ENCODE data around the gene CTNNA1.

CTNNA1 gene

GRCh38 chr5:138850865-138851435 is 97.7 kb downstream of the CTNNA1 start:
- DNase-seq (ENCODE audit: low read depth) = no peak

GRCh38 chr5:138853132-138853531 is 99.9 kb downstream of the CTNNA1 start:
- no peak for DNase-seq (ENCODE audit: low read depth)

DNA sequence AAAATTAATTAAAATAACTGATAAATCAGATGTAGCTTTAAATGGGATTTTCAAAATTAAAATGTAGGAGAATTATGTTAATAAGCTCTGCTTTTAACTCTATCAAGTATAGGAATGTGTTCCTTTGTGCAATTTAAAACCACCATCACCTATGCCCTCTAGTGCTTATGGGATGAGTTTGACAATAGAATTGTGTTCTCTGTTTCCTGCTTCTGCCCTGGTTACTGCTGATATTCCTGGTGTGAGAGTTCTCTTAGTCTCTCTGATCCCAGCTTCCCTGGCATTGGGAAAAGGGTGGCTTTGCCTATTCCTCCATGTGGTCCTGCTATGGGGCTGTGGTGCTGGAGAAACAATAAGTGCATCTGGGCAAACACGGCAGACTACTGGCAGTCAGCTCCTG is 113.8 kb downstream of the CTNNA1 start:
- DNase-seq (ENCODE audit: low read depth) = no peak

DNA sequence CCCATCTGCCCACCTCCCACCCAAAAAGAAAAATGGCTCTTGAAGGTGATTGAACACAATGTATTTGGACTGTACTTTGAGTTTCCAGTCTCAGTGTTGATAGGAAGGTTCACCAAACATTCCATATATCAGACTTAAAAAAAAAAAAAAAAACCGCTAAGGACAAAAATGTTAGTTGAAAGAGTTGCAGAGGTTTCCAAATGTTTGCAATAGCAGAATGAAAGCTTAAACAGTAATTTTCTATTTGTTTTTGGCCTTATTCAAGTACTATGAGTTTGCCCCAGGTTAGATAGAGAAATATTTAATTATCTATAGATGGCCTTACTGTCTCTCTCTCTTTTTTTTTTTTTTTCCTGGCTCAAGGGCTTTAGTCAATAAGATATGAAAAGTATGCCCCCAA is 115.8 kb downstream of the CTNNA1 start:
- DNase-seq (ENCODE audit: low read depth) = no peak

DNA sequence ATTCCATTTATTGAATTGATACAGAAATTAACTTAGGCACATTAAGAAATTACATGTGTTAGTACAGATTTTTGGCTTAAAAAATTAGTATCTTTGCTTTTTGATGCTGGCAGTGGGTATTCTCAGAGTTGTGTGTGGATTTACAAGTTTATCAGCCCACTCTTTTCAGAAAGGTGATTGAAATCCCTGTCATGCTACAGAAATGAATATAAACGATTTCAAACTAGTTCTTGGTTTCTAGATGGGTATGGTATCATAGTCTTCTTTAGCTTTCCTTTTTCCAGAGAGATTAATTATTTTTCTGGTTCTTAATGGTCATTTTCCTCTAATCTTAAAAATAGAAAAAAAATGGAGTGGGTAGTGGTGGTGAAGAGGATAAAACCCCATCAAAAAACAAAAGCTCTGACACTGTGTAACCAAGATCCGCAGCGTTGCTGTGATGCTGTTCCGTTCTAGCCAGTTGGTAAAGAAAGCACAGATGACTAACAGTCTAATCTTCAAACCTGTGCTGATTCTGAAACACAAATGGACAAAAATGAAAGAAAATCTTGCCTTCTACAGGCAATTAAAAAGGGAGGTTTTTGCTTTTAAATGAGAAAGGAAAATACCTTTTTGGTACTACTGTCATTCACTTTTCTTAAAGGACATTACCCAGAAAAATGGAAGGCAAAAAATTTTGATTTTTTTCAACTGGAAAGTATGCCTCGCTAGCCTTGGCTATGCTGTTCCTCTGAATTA is 116.7 kb downstream of the CTNNA1 start:
- DNase-seq (ENCODE audit: low read depth) = no peak

DNA sequence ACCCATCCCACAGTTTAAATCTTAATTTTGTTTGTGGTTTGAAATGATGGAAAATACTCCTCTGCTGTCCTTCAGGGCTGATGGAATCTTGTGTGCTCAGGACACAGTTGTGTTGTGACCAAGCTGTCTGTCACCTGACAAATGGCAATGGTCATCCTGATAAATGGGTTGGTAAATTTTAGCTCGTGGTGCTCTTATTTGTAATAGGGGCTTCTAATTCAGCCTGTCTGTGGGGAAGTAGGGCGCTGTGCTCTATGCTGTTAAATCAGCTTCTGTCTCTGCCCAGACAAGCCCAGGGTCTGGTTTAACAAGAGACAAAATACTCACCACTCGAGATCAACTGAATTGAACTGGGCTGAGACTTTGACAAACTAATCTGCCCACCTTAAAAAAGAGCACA is 117.4 kb downstream of the CTNNA1 start:
- no peak for DNase-seq (ENCODE audit: low read depth)

GRCh38 chr5:138872841-138873465 is 119.7 kb downstream of the CTNNA1 start:
- DNase-seq (ENCODE audit: low read depth) = no peak

DNA sequence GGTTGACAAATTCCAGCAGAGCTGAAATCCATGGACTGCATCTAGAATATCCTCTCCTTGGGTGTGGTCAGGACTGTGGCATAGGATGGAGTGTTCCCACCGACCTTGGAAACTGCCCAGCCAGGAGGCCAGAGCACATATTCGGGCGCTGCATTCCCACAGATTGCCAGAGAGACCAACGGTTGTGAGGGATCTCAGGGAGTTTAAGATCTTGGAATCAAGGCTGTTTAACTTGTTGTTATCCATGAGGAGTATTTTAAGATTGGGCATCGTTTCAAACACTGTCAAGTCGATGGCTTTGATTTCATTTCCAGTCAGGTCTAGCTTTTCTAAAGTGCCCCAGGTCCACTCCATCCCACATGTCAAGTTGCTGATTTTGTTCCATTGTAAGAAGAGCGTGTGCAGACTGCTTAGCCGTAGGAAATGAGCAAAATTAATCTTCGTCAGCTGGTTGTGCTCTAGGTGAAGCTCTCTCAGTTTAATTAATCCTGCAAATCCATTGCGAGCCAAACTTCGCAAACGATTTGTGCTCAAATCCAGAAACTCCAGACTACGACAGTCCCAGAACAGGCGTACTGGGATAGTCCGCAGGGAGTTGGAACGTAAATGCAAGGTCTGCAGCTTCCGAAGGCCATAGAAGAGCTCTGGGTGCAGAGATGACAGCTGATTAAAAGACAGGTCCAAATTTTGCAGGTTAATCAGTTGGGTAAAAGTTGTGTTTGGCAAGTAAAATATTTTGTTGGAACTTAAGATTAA is 120.4 kb downstream of the CTNNA1 start:
- no peak for DNase-seq (ENCODE audit: low read depth)

- no peak for DNase-seq (ENCODE audit: low read depth)
Observed at GRCh38 chr5:138874241-138874640, 121.0 kb downstream of the CTNNA1 start.

- no peak for DNase-seq (ENCODE audit: low read depth)
Observed at GRCh38 chr5:138874771-138875551, 121.7 kb downstream of the CTNNA1 start, which contains the start of gene LRRTM2. LRRTM2 (minus strand) TSS chr5:138875335; CDS start chr5:138874911, 424 bp downstream.

GRCh38 chr5:138875552-138875875 is 122.3 kb downstream of the CTNNA1 start:
- no peak for DNase-seq (ENCODE audit: low read depth)

DNA sequence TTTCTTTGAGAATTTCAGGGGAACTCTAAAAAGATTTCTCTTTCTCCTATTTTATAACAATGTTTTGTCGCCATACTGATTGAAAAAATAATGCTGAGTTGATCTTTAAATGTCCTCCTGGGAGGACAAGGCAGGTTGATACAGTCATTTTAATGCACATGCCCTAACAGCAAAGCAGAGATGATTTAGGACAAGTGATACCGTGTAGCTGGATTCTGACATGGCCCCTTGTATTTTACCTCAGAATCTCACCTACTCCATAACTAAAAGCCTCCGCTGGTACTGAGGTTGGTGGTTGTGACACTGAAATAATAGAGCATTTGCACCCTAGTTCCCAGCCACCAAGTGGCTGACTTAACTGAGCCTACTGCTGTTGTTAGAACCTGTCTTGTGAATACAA is 122.7 kb downstream of the CTNNA1 start:
- DNase-seq (ENCODE audit: low read depth) = no peak

GRCh38 chr5:138876811-138877210 is 123.6 kb downstream of the CTNNA1 start:
- DNase-seq (ENCODE audit: low read depth) = no peak

DNA sequence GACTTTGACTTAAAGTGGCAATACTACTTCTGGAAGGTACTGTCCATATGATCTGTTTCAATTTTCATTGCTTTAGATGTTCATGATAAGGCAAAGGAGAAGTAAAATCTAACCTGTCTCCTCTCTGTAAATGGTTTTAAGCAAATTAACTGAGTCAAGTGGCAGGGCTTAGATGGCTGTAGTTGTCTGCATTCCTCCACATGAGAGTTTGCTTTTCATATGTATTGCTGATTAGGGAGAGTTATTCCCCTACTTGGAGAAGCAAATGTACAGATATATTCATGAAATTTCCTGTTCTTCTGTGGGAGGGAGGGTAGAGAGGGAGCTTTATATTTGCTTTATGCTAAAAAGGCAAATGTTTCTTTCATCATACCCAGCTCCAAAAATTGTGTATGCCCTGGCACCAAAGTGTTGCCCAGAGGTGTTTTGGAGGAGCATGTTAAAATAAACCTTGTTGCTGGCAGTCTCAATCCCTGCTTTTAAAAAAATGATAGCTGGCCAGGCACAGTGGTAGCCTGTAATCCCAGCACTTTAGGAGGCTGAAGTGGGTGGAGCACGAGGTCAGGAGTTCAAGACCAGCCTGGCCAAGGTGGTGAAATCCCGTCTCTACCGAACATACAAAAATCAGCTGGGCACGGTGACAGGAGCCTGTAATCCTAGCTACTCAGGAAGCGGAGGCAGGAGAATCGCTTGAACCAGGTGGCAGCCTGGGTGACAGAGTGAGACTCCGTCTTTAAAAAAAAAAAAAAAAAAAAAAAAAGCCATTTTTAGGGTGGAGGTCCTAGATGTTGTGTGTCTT is 125.4 kb downstream of the CTNNA1 start:
- no peak for DNase-seq (ENCODE audit: low read depth)

- no peak for DNase-seq (ENCODE audit: low read depth)
Observed at GRCh38 chr5:138883211-138883610, 130.0 kb downstream of the CTNNA1 start.

DNA sequence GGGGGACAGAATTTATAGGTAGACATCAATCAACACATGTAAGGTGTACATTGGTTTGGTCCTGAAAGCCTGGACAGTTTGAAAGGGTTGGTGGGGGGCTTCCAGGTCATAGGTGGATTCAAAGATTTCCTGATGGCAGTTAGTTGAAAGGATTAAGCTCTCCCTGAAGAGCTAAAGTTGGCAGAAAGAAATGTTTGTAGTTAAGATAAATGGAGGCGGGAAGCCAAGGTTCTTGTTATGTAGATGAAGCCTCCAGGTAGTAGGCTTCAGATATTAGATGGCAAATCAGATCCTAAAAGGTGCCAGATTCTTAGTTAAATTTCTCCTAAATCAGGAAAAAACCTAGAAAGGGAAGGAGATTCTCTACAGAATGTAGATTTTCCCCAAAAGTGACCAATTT is 130.9 kb downstream of the CTNNA1 start:
- DNase-seq (ENCODE audit: low read depth) = no peak

DNA sequence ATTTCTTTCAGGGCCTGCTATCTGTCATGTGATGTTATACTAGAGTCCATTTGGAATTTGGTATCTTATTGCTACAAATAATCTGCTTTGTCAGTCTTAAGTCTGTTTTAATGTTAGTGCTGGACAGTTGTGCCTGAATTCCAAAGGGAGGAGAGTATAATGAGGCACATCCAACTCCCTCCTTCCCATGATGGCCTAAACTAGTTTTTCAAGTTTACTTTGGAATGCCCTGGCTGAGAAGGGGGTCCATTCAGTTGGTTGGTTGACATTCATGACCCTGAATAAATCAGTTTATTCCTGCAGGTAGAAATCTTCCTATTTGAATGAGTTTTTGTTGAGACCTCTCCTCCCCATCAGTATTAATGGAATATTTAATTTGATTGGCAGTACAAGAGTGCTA is 131.3 kb downstream of the CTNNA1 start:
- no peak for DNase-seq (ENCODE audit: low read depth)

- DNase-seq (ENCODE audit: low read depth) = no peak
Observed at GRCh38 chr5:138889994-138890393, 136.8 kb downstream of the CTNNA1 start.

DNA sequence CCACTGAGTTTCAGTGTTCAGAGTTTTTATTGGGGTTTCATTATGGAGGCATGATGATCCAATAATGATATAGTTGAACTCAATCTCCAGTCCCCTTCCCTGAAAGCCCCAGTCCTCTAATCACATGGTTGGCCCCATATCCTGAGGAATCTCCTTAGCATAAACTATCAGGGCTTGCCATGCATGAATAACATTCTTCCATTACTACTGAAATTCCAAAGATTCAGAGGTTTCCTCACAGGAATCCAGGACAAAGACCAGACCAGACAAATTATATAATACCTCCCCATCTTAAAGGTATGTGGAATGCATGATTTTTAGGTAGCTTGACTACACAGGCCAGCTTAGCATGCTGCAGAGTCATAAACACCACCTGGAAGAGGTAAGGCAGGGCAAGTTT is 137.4 kb downstream of the CTNNA1 start:
- no peak for DNase-seq (ENCODE audit: low read depth)

DNA sequence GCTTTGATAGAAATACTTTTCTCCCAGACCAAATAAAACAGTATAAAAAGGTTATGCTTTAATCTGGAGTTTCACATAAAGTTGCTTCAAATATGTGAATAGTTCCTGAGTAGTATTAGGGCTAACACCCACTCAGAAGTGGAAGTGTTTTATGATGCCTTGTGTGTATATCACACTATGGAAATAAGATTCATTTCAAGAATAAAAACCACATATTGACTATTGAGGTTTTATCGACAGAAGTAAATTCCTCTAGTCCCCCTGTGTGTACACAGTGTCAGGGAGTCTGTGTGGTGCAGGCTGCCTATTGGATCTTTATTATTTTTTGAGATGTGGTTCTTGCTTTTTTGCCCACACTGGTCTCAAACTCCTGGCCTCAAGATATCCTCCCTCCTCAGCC is 142.7 kb downstream of the CTNNA1 start:
- no peak for DNase-seq (ENCODE audit: low read depth)

GRCh38 chr5:138898299-138898698 is 145.1 kb downstream of the CTNNA1 start:
- no peak for DNase-seq (ENCODE audit: low read depth)

Data from stimulated activated CD8-positive, alpha-beta memory T cell treated with anti-CD3 and anti-CD28 coated beads, Interleukin-7, amount 100 ng/mL, for 24 hours (primary cell).